Neural progenitor cell (in vitro differentiated cells): ENCODE data around the gene RIC8B. TPM values are rescaled to one million over a fixed set of nuclear protein-coding genes. Genes with fewer than 3 reads are reported as not detected.

Source experiments
- DNase-seq: peaks from one replicate; pipeline ENCODE4 v3.0.0-alpha.2; 2016; ENCODE audit warnings: low spot score
- H2AFZ ChIP-seq: fragments of 200-600 bp; sonication (generic); replicated peaks from 2 replicates; pipeline ENCODE4 v1.6.1; 2016; ENCODE audit warnings: antibody characterized with exemption
- H3F3A ChIP-seq: fragments of 200-600 bp; sonication (generic); 2 replicates; pipeline ENCODE4 v1.6.1; 2016; ENCODE audit warnings: antibody characterized with exemption, low read depth
- H3K27ac ChIP-seq: fragments of 200-600 bp; sonication (generic); 2 replicates; pipeline ENCODE4 v1.5.1; 2016; ENCODE audit warnings: mild to moderate bottlenecking
- H3K27me3 ChIP-seq: fragments of 200-600 bp; sonication (generic); 2 replicates; pipeline ENCODE4 v1.6.1; 2016; ENCODE audit warnings: mild to moderate bottlenecking, moderate library complexity
- H3K36me3 ChIP-seq: fragments of 200-600 bp; sonication (generic); 2 replicates; pipeline ENCODE4 v1.5.1; 2016
- H3K4me1 ChIP-seq: fragments of 200-600 bp; sonication (generic); 2 replicates; pipeline ENCODE4 v1.6.1; 2016; ENCODE audit warnings: mixed run types
- H3K4me2 ChIP-seq: fragments of 200-600 bp; sonication (generic); 2 replicates; pipeline ENCODE4 v1.6.1; 2016
- H3K4me3 ChIP-seq: fragments of 200-600 bp; sonication (generic); 2 replicates; pipeline ENCODE4 v1.5.1; 2016
- H3K79me2 ChIP-seq: fragments of 200-600 bp; sonication (generic); 2 replicates; pipeline ENCODE4 v1.6.1; 2016; ENCODE audit warnings: low read depth
- H3K9ac ChIP-seq: fragments of 200-600 bp; sonication (generic); 2 replicates; pipeline ENCODE4 v1.6.1; 2016
- H3K9me3 ChIP-seq: fragments of 200-600 bp; sonication (generic); 2 replicates; pipeline ENCODE4 v1.5.1; 2016; ENCODE audit warnings: low read depth
- H4K20me1 ChIP-seq: fragments of 200-600 bp; sonication (generic); 2 replicates; pipeline ENCODE4 v1.6.1; 2016; ENCODE audit warnings: low read depth
- H3K27ac Mint-ChIP-seq: 3 replicates; pipeline ENCODE4 v1.8.0; 2021; ENCODE audit warnings: mixed read lengths
- H3K27me3 Mint-ChIP-seq: 2 replicates; pipeline ENCODE4 v1.8.0; 2022; ENCODE audit warnings: low read depth, mild to moderate bottlenecking, inconsistent platforms, moderate library complexity, mixed read lengths; ENCODE audit not compliant: insufficient read depth
- H3K36me3 Mint-ChIP-seq: 3 replicates; pipeline ENCODE4 v1.8.0; 2021; ENCODE audit warnings: mixed read lengths
- H3K4me1 Mint-ChIP-seq: 3 replicates; pipeline ENCODE4 v1.8.0; 2021; ENCODE audit warnings: mixed read lengths
- H3K4me3 Mint-ChIP-seq: 3 replicates; pipeline ENCODE4 v1.8.0; 2021; ENCODE audit warnings: mild to moderate bottlenecking, moderate library complexity, mixed read lengths
- H3K9me3 Mint-ChIP-seq: 3 replicates; pipeline ENCODE4 v1.8.0; 2020; ENCODE audit warnings: mixed read lengths
- CTCF ChIP-seq: fragments of 200-600 bp; sonication (generic); IDR thresholded peaks from 2 replicates; pipeline ENCODE4 v1.5.1; 2017; ENCODE audit warnings: antibody characterized with exemption, mild to moderate bottlenecking
- EZH2 ChIP-seq: fragments of 200-600 bp; sonication (generic); IDR thresholded peaks from 2 replicates; pipeline ENCODE4 v1.6.1; 2017; ENCODE audit warnings: antibody characterized with exemption, mild to moderate bottlenecking, moderate library complexity
- EZH2phosphoT487 ChIP-seq: fragments of 200-600 bp; sonication (generic); IDR thresholded peaks from 2 replicates; pipeline ENCODE4 v1.6.1; 2017; ENCODE audit warnings: antibody characterized with exemption
- total RNA-seq: library from RNA; depleted of rRNA; stranded (reverse); fragments of >200 nt; gene quantifications from 2 replicates; pipeline ENCODE4 v1.2.3, GENCODE V29; 2015; ENCODE audit warnings: low replicate concordance

RIC8B gene
- total RNA-seq, 1 donor from 2014 or later, result 33.2 TPM

GRCh38 chr12:106774808-106775524 is 484 bp downstream of the RIC8B start:
- H3K36me3 ChIP-seq, result no peaks in the 10 kb centered on the region
- no peak for DNase-seq
- peak overlapping the region; percentile 62 for H3K9ac ChIP-seq
- no peaks in the 10 kb centered on the region for H3K9me3 ChIP-seq
- Mint-ChIP-seq H3K9me3 (no peaks in the 10 kb centered on the region), H3K4me3 (peak overlapping the region; percentile 96), H3K27ac (peak overlapping the region; percentile 85), H3K27me3 (peaks cover 6% of the 10 kb centered on the region), H3K36me3 (peaks cover 13% of the 10 kb centered on the region), H3K4me1 (peaks cover 44% of the 10 kb centered on the region)
- peak overlapping the region; percentile 89 for H3K4me3 ChIP-seq
- TF ChIP-seq CTCF (no peak), EZH2phosphoT487 (no peak), EZH2 (no peak)
- H3F3A ChIP-seq, result peaks cover 27% of the 10 kb centered on the region
- peak overlapping the region; percentile 92 for H3K4me2 ChIP-seq
- H4K20me1 ChIP-seq, result peaks cover 34% of the 10 kb centered on the region
- peak overlapping the region; percentile 93 for H2AFZ ChIP-seq
- peaks cover 54% of the 10 kb centered on the region for H3K79me2 ChIP-seq
- H3K27me3 ChIP-seq, result no peaks in the 10 kb centered on the region
- H3K27ac ChIP-seq, result peak overlapping the region; percentile 90
- peaks cover 9% of the 10 kb centered on the region for H3K4me1 ChIP-seq

GRCh38 chr12:106776897-106777296 is 2.4 kb downstream of the RIC8B start:
- Histone ChIP-seq H3K79me2 (peaks cover 73% of the 10 kb centered on the region), H3K4me3 (no peak overlapping the region)
- peaks cover 17% of the 10 kb centered on the region for H3K36me3 Mint-ChIP-seq

DNA sequence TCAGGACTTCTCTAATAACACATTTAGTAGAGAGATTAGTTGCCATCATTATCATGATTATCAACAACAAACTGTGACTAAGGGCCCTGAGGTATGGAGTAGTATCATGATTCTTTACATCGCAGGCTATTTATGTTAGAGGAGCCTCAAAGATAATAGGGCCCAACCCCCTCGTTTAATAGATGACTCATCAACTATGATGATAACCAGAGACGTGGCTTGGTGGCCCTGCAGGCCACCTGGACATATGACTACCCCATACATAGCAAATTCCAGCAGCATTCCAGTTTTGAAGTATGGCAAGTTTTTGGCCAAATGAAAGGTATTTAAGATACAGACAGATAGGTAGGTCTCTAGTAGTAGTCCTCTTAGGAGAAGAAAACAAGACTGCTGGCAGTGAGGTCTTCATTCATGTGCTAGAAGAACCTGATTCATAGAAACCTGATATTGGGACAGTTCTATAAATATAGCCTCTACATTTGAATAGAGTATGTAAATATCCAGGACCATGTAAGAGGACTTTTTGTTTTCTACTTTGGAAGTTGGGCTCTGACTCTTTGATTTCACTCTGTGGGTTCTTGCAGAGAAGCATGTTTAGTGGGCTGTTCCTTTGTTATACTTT is 5.6 kb downstream of the RIC8B start:
- no peaks in the 10 kb centered on the region for H3K27me3 ChIP-seq
- H3K4me2 ChIP-seq, result no peak overlapping the region
- peaks cover 98% of the 10 kb centered on the region for H3K79me2 ChIP-seq
- Mint-ChIP-seq H3K36me3 (peaks cover 30% of the 10 kb centered on the region), H3K4me1 (peaks cover 19% of the 10 kb centered on the region), H3K4me3 (no peak overlapping the region), H3K27me3 (peaks cover 3% of the 10 kb centered on the region), H3K9me3 (no peaks in the 10 kb centered on the region), H3K27ac (no peak overlapping the region)
- no peak overlapping the region for H3K9ac ChIP-seq
- no peaks in the 10 kb centered on the region for H3K9me3 ChIP-seq
- H3F3A ChIP-seq, result no peaks in the 10 kb centered on the region
- TF ChIP-seq CTCF (no peak), EZH2phosphoT487 (no peak), EZH2 (no peak)
- H3K4me3 ChIP-seq, result no peak overlapping the region
- peaks cover 3% of the 10 kb centered on the region for H3K36me3 ChIP-seq
- peaks cover 9% of the 10 kb centered on the region for H3K4me1 ChIP-seq
- no peak for DNase-seq
- H2AFZ ChIP-seq, result no peak overlapping the region
- no peak overlapping the region for H3K27ac ChIP-seq
- H4K20me1 ChIP-seq, result peaks cover 62% of the 10 kb centered on the region

More at GRCh38 chr12:106776897-106777296, 2.4 kb downstream of the RIC8B start:
- TF ChIP-seq EZH2phosphoT487 (no peak), CTCF (no peak), EZH2 (no peak)
- peaks cover 22% of the 10 kb centered on the region for H3F3A ChIP-seq
- no peaks in the 10 kb centered on the region for H3K27me3 ChIP-seq
- H3K4me3 Mint-ChIP-seq, result no peak overlapping the region
- H3K27ac Mint-ChIP-seq, result no peak overlapping the region
- peaks cover 3% of the 10 kb centered on the region for H3K36me3 ChIP-seq
- H3K4me1 Mint-ChIP-seq, result peaks cover 37% of the 10 kb centered on the region
- DNase-seq, result no peak
- peaks cover 9% of the 10 kb centered on the region for H3K4me1 ChIP-seq
- no peak overlapping the region for H2AFZ ChIP-seq
- H4K20me1 ChIP-seq, result peaks cover 52% of the 10 kb centered on the region
- H3K27me3 Mint-ChIP-seq, result peaks cover 6% of the 10 kb centered on the region
- no peaks in the 10 kb centered on the region for H3K9me3 ChIP-seq
- H3K4me2 ChIP-seq, result no peak overlapping the region
- H3K27ac ChIP-seq, result no peak overlapping the region
- no peaks in the 10 kb centered on the region for H3K9me3 Mint-ChIP-seq
- no peak overlapping the region for H3K9ac ChIP-seq
